A549 (cell line): Measurements from ENCODE around the gene HTR2A. TPM values are rescaled to one million over a fixed set of nuclear protein-coding genes. Genes with fewer than 3 reads are reported as not detected.

Source experiments
- ATAC-seq, 2 experiments: fragments of 200-7000 bp in 1 of 2; fragments of >200 bp in 1 of 2; cut with Nextera tagmentation in 1 of 2; cut with Tn5 transposase in 1 of 2; 3 replicates each; pipeline versions ENCODE4 v1.8.0 to v1.9.1; 2018 to 2020; ENCODE audit warnings: mild to moderate bottlenecking in 1 of 2, moderate library complexity in 1 of 2
- CTCF ChIA-PET: fragments of 300-600 bp; sonication (Branson Sonifier 250); formaldehyde crosslinking; extraction: SDS; loops from one replicate; lab custom pipeline; 2021; ENCODE audit warnings: antibody characterized with exemption, inconsistent platforms; lab: Yijun Ruan, JAX
- POLR2A ChIA-PET: fragments of 350-600 bp; formaldehyde crosslinking; extraction: SDS; loops from one replicate; lab custom pipeline; 2021; ENCODE audit warnings: antibody characterized with exemption, inconsistent platforms; lab: Yijun Ruan, JAX
- DNase-seq, 2 experiments: peaks; one replicate each; pipeline versions ENCODE4 v3.0.0 to v3.0.0-alpha.2; 2011 to 2016; ENCODE audit warnings: low read depth in 1 of 2, low spot score in 1 of 2
- FAIRE-seq: peaks from 2 replicates; lab custom pipeline; 2011; peaks lifted over from hg19 to GRCh38; lab: Jason Lieb, UNC
- H3K27ac ChIP-seq, 2 experiments: fragments of >200 bp; sonication (Bioruptor Twin); formaldehyde crosslinking; 3 replicates each; pipeline ENCODE4 v1.5.1; 2016 to 2017
- H3K4me1 ChIP-seq: fragments of >200 bp; sonication (Bioruptor Twin); formaldehyde crosslinking; 3 replicates; pipeline ENCODE4 v1.6.1; 2016
- H3K4me2 ChIP-seq: fragments of >200 bp; sonication (Bioruptor Twin); formaldehyde crosslinking; 3 replicates; pipeline ENCODE4 v1.6.1; 2016
- H3K4me3 ChIP-seq: fragments of >200 bp; sonication (Bioruptor Twin); formaldehyde crosslinking; 3 replicates; pipeline ENCODE4 v1.5.1; 2016
- H3K9me3 ChIP-seq: fragments of >200 bp; sonication (Bioruptor Twin); formaldehyde crosslinking; 3 replicates; pipeline ENCODE4 v1.6.1; 2016
- BHLHE40 ChIP-seq: IDR thresholded peaks from 2 replicates; pipeline ENCODE4 v1.6.1; 2012; ENCODE audit warnings: low read depth, low read length, inconsistent platforms
- CHD4 ChIP-seq: fragments of 200-600 bp; sonication (generic); IDR thresholded peaks from 2 replicates; pipeline ENCODE4 v1.6.1; 2016; ENCODE audit warnings: antibody characterized with exemption, mild to moderate bottlenecking, borderline replicate concordance
- EHMT2 ChIP-seq: fragments of 200-600 bp; sonication (generic); IDR thresholded peaks from 2 replicates; pipeline ENCODE4 v1.6.1; 2016; ENCODE audit warnings: antibody characterized with exemption, low read depth, mild to moderate bottlenecking, moderate library complexity
- EP300 ChIP-seq, 2 experiments: fragments of >200 bp; sonication (Bioruptor Twin); formaldehyde crosslinking; IDR thresholded peaks; 2 replicates in 1 of 2; 3 replicates in 1 of 2; pipeline ENCODE4 v1.6.1; 2016 to 2017
- FOSB ChIP-seq: fragments of 250-450 bp; sonication (Bioruptor Pico); IDR thresholded peaks from 2 replicates; pipeline ENCODE4 v1.5.0; 2020; ENCODE audit warnings: mild to moderate bottlenecking, moderate library complexity
- FOSL2 ChIP-seq, 2 experiments: fragments of 450-650 bp in 1 of 2; fragments of >200 bp in 1 of 2; sonication (Bioruptor Twin) in 1 of 2; formaldehyde crosslinking; IDR thresholded peaks; 2 replicates each; pipeline versions ENCODE4 v1.5.0 to v1.6.1; 2016 to 2020; ENCODE audit warnings: mild to moderate bottlenecking in 1 of 2, moderate library complexity in 1 of 2
- FOXS1 ChIP-seq: fragments of 250-450 bp; sonication (Bioruptor Pico); IDR thresholded peaks from 2 replicates; pipeline ENCODE4 v1.5.0; 2020; ENCODE audit warnings: mild to moderate bottlenecking, moderate library complexity
- GATA3 ChIP-seq: IDR thresholded peaks from 2 replicates; pipeline ENCODE4 v1.6.1; 2012; ENCODE audit warnings: borderline replicate concordance
- HDAC2 ChIP-seq: fragments of 200-600 bp; sonication (generic); IDR thresholded peaks from 2 replicates; pipeline ENCODE4 v1.6.1; 2016
- HOXA7 ChIP-seq: fragments of 250-450 bp; sonication (Bioruptor Pico); IDR thresholded peaks from 2 replicates; pipeline ENCODE4 v1.5.0; 2020; ENCODE audit warnings: mild to moderate bottlenecking, moderate library complexity
- KDM1A ChIP-seq: fragments of 200-600 bp; sonication (generic); IDR thresholded peaks from 2 replicates; pipeline ENCODE4 v1.6.1; 2016; ENCODE audit warnings: low read depth, mild to moderate bottlenecking
- KDM5A ChIP-seq: fragments of 200-600 bp; sonication (generic); IDR thresholded peaks from 2 replicates; pipeline ENCODE4 v1.6.1; 2016; ENCODE audit warnings: antibody characterized with exemption, mild to moderate bottlenecking
- NR3C1 ChIP-seq: fragments of >200 bp; sonication (Bioruptor Twin); formaldehyde crosslinking; IDR thresholded peaks from 3 replicates; pipeline ENCODE4 v1.6.1; 2017
- PHF8 ChIP-seq: fragments of 200-600 bp; sonication (generic); IDR thresholded peaks from 2 replicates; pipeline ENCODE4 v1.6.1; 2016; ENCODE audit warnings: low read depth, mild to moderate bottlenecking, antibody characterized with exemption, moderate library complexity, borderline replicate concordance
- RAD21 ChIP-seq, 2 experiments: fragments of >200 bp in 1 of 2; sonication (Bioruptor Twin) in 1 of 2; formaldehyde crosslinking in 1 of 2; IDR thresholded peaks in 1 of 2; conservative IDR thresholded peaks in 1 of 2; 2 replicates in 1 of 2; 3 replicates in 1 of 2; pipeline ENCODE4 v1.6.1; 2012 to 2018; ENCODE audit warnings: inconsistent platforms in 1 of 2
- SREBF2 ChIP-seq: fragments of 450-650 bp; IDR thresholded peaks from 2 replicates; pipeline ENCODE4 v1.6.1; 2014; ENCODE audit warnings: mild to moderate bottlenecking, moderate library complexity
- ZFP36 ChIP-seq: fragments of 450-650 bp; IDR thresholded peaks from 2 replicates; pipeline ENCODE4 v1.6.1; 2014; ENCODE audit warnings: borderline replicate concordance; ENCODE audit not compliant: partially characterized antibody
- WGBS: methylation state at CpG from one replicate; pipeline ENCODE4 v1.1.6; 2017; ENCODE audit errors: missing lambda C conversion rate; 5-methylcytosine and 5-hydroxymethylcytosine counted together
- polyA minus RNA-seq: library from RNA; depleted of rRNA, polyadenylated mRNA; stranded (reverse); fragments of >200 nt; gene quantifications from 2 replicates; pipeline ENCODE4 v1.2.3, GENCODE V29; 2011; rRNA and poly(A)+ RNA removed
- polyA plus RNA-seq, 4 experiments: library from polyadenylated mRNA; depleted of rRNA in 3 of 4; stranded (reverse); fragments of >200 nt; fragmentation: RNase III in 1 of 4; extraction: RNeasy Plus Mini Kit Qiagen cat#74134 plus additional on column Dnase treatment in 1 of 4; gene quantifications; 2 replicates in 3 of 4; 3 replicates in 1 of 4; pipeline ENCODE4 v1.2.3, GENCODE V29; 2011 to 2017
- TF ChIP-seq, protein P1 (sequence below): fragments of 150-350 bp; IDR thresholded peaks from 2 replicates; pipeline ENCODE4 v1.6.1; 2014; ENCODE audit warnings: low read depth, mild to moderate bottlenecking, low read length
- TF ChIP-seq, protein P2 (sequence below): fragments of >200 bp; sonication (Bioruptor Twin); formaldehyde crosslinking; IDR thresholded peaks from 3 replicates; pipeline ENCODE4 v1.6.1; 2016
- TF ChIP-seq, protein P3 (sequence below): fragments of 250-450 bp; sonication (Bioruptor Pico); IDR thresholded peaks from 2 replicates; pipeline ENCODE4 v1.5.0; 2020; ENCODE audit warnings: low read depth, mild to moderate bottlenecking, moderate library complexity
- TF ChIP-seq, protein P4 (sequence below): IDR thresholded peaks from 2 replicates; pipeline ENCODE4 v1.6.1; 2012

HTR2A gene
- polyA plus RNA-seq (2011; rRNA removed) (not detected in 2 replicates), polyA plus RNA-seq (2017; fragmentation: RNase III; extraction: RNeasy Plus Mini Kit Qiagen cat#74134 plus additional on column Dnase treatment) (not detected in 3 replicates), polyA minus RNA-seq (not detected in 2 replicates)
- polyA plus RNA-seq (2012; cell fraction: cytosol; rRNA removed): not detected in 2 replicates
- not detected in 2 replicates for polyA plus RNA-seq (2012; cell fraction: nucleus; rRNA removed)

DNA sequence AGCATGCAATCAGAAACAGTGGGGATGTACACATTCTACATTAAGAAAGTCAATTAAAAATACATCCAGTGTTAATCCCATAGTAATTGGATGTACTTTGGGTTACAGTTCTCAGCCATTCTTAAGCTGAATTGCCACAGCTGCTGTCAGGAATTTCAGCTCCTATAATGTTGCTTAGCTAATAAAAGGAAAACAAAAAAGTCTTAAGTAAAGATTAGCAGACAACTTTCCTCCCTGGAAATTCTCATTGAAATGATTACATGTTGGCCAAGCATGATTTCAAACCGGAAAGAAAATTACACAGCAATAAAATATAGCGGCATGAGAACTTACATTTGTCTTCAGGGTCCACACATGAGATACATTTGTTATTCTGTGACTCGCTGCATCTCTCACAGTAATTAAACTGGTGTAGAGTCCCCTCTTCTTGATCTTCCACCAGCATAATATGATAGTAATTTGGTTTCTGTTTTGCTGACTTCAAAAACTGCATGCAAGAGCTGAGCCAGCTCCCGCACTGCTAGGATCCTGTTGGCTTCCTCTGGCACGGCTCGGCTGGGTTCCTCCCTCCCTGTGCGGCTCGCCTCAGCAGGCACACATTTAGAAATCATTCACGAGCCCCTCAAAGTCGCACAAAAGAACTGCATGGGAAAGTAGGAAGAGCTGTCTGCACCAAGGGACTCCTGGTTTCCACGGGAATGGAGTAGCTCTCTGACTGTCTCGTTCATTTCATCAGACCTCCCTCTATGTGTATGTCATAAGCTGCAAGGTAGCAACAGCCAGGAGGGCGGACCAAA, at the start of gene HTR2A:
HTR2A (minus strand) TSS at position 713 of the 797 bp plus-strand sequence. CDS start 1,147 bp downstream, outside the sequence.
- TF ChIP-seq GATA3 (no peak), PHF8 (no peak), EHMT2 (no peak), FOSL2 (IDR thresholded peaks at IDR 0.05) (no peak), FOSL2 (CRISPR knock-in tag; IDR thresholded peaks at IDR 0.05) (no peak)
- TF ChIP-seq, protein P1, sequence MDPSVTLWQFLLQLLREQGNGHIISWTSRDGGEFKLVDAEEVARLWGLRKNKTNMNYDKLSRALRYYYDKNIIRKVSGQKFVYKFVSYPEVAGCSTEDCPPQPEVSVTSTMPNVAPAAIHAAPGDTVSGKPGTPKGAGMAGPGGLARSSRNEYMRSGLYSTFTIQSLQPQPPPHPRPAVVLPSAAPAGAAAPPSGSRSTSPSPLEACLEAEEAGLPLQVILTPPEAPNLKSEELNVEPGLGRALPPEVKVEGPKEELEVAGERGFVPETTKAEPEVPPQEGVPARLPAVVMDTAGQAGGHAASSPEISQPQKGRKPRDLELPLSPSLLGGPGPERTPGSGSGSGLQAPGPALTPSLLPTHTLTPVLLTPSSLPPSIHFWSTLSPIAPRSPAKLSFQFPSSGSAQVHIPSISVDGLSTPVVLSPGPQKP: no peak
- TF ChIP-seq, protein P2, sequence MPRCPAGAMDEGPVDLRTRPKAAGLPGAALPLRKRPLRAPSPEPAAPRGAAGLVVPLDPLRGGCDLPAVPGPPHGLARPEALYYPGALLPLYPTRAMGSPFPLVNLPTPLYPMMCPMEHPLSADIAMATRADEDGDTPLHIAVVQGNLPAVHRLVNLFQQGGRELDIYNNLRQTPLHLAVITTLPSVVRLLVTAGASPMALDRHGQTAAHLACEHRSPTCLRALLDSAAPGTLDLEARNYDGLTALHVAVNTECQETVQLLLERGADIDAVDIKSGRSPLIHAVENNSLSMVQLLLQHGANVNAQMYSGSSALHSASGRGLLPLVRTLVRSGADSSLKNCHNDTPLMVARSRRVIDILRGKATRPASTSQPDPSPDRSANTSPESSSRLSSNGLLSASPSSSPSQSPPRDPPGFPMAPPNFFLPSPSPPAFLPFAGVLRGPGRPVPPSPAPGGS: no peak
- no peak within 1 kb of the TSS for H3K27ac ChIP-seq
- H3K4me1 ChIP-seq: no peaks in the 10 kb centered on the region
- DNase-seq (no peak), FAIRE-seq (no peak), ATAC-seq (no peak)
- POLR2A ChIA-PET: no interaction called here
- H3K4me3 ChIP-seq: no peak within 1 kb of the TSS
- no peaks in the 10 kb centered on the region for H3K9me3 ChIP-seq
- H3K4me2 ChIP-seq: peak within 1 kb of the TSS; percentile 26; the same call in 2 of the 3 replicates
- 24% methylated on average over 13 of the region's 13 CpGs for WGBS
- CTCF ChIA-PET: no interaction called here

DNA sequence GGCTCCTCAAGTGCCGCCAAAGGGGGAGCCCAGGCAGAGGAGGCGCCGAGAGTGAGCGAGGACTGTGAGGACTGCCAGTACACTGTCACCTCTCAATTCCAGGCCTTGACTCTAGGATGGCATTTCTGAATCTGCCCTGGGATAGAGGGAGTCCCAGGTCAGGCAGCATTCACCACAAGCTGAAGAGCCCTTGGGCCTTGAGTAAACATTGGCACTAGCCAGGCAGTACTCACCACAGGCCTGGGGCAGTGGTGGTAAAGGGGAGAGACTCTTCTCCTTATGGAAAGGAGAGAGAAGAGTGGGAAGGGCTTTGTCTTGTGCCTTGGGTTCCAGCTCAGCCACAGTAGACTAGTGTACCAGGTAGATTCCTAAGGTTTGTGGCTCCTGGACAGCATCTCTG, 39.7 kb upstream of the HTR2A start:
- CTCF ChIA-PET: interaction anchor here (1.1 kb wide), 1 partner anchor 38 kb away, joined by 3 read pairs; no protein-coding TSS in a partner anchor
- Histone ChIP-seq H3K4me2 (no peak overlapping the region), H3K27ac (no peak overlapping the region)
- WGBS: 29% methylated on average over 4 of the region's 4 CpGs
- TF ChIP-seq SREBF2 (no peak), KDM5A (no peak), ZFP36 (no peak), EP300 (IDR thresholded peaks at IDR 0.05) (no peak), HOXA7 (CRISPR knock-in tag) (no peak), KDM1A (no peak), RAD21 (conservative IDR thresholded peaks at IDR 0.05 in 1 of 2, IDR thresholded peaks at IDR 0.05 in 1 of 2) (no peak), NR3C1 (no peak), FOXS1 (CRISPR knock-in tag) (no peak), GATA3 (no peak), EHMT2 (no peak), HDAC2 (no peak), CHD4 (no peak), BHLHE40 (no peak), FOSB (CRISPR knock-in tag) (no peak), FOSL2 (IDR thresholded peaks at IDR 0.05) (no peak), FOSL2 (CRISPR knock-in tag; IDR thresholded peaks at IDR 0.05) (no peak)
- TF ChIP-seq, protein P3, sequence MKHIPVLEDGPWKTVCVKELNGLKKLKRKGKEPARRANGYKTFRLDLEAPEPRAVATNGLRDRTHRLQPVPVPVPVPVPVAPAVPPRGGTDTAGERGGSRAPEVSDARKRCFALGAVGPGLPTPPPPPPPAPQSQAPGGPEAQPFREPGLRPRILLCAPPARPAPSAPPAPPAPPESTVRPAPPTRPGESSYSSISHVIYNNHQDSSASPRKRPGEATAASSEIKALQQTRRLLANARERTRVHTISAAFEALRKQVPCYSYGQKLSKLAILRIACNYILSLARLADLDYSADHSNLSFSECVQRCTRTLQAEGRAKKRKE: no peak
- TF ChIP-seq, protein P4, sequence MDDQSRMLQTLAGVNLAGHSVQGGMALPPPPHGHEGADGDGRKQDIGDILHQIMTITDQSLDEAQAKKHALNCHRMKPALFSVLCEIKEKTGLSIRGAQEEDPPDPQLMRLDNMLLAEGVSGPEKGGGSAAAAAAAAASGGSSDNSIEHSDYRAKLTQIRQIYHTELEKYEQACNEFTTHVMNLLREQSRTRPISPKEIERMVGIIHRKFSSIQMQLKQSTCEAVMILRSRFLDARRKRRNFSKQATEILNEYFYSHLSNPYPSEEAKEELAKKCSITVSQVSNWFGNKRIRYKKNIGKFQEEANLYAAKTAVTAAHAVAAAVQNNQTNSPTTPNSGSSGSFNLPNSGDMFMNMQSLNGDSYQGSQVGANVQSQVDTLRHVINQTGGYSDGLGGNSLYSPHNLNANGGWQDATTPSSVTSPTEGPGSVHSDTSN: no peak
- TF ChIP-seq, protein P1: no peak
- TF ChIP-seq, all 56 proteins: peak for 0
- DNase-seq (no peak), FAIRE-seq (no peak), ATAC-seq (no peak)
- Histone ChIP-seq H3K9me3 (no peaks in the 10 kb centered on the region), H3K4me1 (no peaks in the 10 kb centered on the region), H3K4me3 (no peak overlapping the region)
- POLR2A ChIA-PET: no interaction called here
